Measurements from ENCODE around the gene DPY19L2. TPM values are rescaled to one million over a fixed set of nuclear protein-coding genes. Genes with fewer than 3 reads are reported as not detected.
"Not testable (repeated sequence)": the region's sequence is repeated elsewhere in the genome, so short reads cannot be mapped to it uniquely, and the experiment has no call there.

Gene DPY19L2
- total RNA-seq, 1 experiment from 2014 or later = 3.3 TPM

DNA sequence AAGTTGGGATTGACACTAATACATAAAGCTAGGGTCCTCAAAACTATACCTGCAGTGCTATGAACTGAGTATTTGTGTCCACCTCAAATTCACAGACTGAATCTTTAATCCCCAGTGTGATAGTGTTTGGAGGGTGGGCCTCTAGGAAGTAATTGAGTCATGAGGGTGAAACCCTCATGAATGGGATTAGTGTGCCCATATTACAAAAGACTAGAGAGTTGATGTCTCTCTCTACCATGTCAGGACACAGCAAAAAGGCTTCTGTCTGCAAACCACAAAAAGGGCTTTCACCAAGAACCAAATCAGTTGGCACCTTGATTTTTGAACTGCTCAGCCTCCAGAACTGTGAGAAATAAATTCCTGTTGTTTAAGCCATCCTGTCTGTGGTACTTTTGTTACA is 59.0 kb downstream of the DPY19L2 start:
- H3K4me1 Mint-ChIP-seq; CTCF ChIA-PET; H3K36me3 Mint-ChIP-seq; ATAC-seq; POLR2A ChIA-PET; H3K9me3 Mint-ChIP-seq; H3K27ac Mint-ChIP-seq; DNase-seq (ENCODE audit: low spot score); H3K4me3 Mint-ChIP-seq; H3K27me3 Mint-ChIP-seq (ENCODE audit: low read depth): not testable (repeated sequence)

DNA sequence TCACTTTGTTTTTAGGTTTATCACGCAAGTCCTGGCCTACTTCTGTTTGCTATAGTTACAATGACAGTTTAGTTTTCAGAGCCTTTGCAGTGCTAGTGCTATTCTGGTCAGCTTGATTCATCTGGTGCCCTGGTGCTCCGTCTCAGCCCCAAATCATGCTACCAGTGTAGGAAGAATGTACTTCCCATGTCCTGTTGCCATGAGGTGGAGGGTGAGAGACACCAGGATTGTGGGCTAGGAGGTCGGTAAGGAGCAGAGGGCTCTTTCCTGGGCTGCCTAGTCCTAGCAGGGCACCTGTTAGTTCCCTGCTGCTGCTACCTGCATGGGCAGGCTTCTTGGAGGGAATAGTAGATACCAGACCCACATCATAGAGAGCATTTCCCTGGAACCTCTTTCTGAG is 63.3 kb downstream of the DPY19L2 start:
- H3K4me1 Mint-ChIP-seq; POLR2A ChIA-PET; H3K27me3 Mint-ChIP-seq (ENCODE audit: low read depth); DNase-seq (ENCODE audit: low spot score); H3K4me3 Mint-ChIP-seq; CTCF ChIA-PET; H3K36me3 Mint-ChIP-seq; H3K9me3 Mint-ChIP-seq; ATAC-seq; H3K27ac Mint-ChIP-seq: not testable (repeated sequence)

DNA sequence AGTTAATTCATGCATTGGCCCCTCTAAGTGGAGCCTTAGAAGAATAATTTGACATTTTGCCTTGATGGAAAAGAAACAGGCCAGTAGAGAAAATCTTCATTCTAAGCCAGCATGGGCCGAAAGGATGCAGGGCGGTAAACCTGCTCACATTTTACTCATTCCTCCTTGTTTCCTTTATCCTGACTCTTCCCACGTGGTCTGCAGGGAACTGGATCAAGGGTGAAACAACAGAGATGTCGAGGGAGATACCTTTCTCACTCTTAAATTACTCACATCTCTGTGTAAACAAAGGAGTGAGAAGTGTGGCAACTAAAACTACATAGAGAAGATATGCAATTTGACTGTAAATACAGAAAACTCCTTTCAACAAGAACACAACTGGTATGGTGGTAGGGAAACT is 73.5 kb downstream of the DPY19L2 start:
- not testable (repeated sequence) for H3K27me3 Mint-ChIP-seq (ENCODE audit: low read depth); ATAC-seq

DNA sequence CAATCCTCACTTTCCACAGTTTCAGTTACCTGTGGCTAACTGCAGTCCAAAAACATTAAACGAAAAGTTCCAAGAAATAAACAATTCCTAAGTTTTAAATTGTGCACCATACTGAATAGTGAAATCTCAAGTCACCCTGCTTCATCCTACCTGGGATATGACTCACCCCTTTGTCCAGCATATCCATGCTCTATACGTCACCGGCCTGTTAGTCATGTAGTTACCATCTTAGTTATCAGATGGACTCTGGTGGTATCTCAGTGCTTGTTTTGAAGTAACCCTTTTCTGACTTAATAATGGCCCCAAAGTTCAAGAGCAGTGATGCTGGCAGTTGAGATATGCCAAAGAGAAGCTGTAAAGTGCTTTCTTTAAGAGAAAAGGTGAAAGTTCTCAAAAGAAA is 83.9 kb downstream of the DPY19L2 start:
- H3K36me3 Mint-ChIP-seq; CTCF ChIA-PET; H3K9me3 Mint-ChIP-seq; H3K4me3 Mint-ChIP-seq; H3K27ac Mint-ChIP-seq; H3K4me1 Mint-ChIP-seq; ATAC-seq; H3K27me3 Mint-ChIP-seq (ENCODE audit: low read depth); DNase-seq (ENCODE audit: low spot score); POLR2A ChIA-PET: not testable (repeated sequence)

More for the DNA sequence above, 73.5 kb downstream of the DPY19L2 start:
- H3K9me3 Mint-ChIP-seq; CTCF ChIA-PET; H3K4me3 Mint-ChIP-seq; H3K36me3 Mint-ChIP-seq; H3K4me1 Mint-ChIP-seq; DNase-seq (ENCODE audit: low spot score); POLR2A ChIA-PET: not testable (repeated sequence)
- H3K27ac Mint-ChIP-seq = peak overlapping the region; percentile 4; the same call in 1 of the 2 replicates

DNA sequence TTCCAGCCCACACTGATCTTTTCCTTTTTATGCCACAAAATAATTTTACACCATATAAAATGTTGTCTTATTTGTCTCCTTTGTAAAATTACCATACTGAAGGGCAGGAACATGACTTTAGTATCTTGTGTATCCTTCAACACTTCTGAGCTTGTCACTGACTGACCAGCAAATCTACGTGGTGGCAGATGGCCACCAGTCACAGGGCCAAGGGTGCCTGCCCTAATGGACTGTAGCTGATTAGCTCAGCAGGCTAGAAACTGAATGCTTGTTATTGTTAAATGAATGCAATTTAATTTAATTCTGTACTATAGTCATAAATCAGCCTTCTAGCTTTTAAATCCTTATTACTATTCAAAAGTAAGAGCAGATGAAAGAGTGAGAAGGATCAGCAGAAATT is 85.0 kb downstream of the DPY19L2 start:
- ATAC-seq; CTCF ChIA-PET; H3K4me1 Mint-ChIP-seq; H3K27me3 Mint-ChIP-seq (ENCODE audit: low read depth); H3K9me3 Mint-ChIP-seq; H3K36me3 Mint-ChIP-seq; H3K27ac Mint-ChIP-seq; H3K4me3 Mint-ChIP-seq; POLR2A ChIA-PET; DNase-seq (ENCODE audit: low spot score): not testable (repeated sequence)

DNA sequence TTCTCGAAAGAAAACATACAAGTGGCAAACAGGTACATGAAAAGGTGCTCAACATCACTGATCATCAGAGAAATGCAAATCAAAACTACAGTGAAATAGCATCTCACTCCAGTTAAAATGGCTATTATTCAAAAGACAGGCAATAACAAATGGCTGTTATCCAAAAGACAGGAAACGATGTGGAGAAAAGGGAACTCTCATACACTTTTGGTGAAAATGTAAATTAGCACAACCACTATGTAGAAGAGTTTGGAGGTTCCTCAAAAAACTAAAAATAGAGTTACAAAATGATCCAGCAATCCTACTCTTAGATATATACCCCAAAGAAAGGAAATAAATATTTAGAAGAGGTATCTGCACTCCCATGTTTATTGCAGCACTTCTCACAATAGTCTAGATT is 90.7 kb downstream of the DPY19L2 start:
- H3K9me3 Mint-ChIP-seq; H3K36me3 Mint-ChIP-seq; ATAC-seq; DNase-seq (ENCODE audit: low spot score); H3K27me3 Mint-ChIP-seq (ENCODE audit: low read depth); H3K4me3 Mint-ChIP-seq; CTCF ChIA-PET; H3K4me1 Mint-ChIP-seq; POLR2A ChIA-PET; H3K27ac Mint-ChIP-seq: not testable (repeated sequence)

DNA sequence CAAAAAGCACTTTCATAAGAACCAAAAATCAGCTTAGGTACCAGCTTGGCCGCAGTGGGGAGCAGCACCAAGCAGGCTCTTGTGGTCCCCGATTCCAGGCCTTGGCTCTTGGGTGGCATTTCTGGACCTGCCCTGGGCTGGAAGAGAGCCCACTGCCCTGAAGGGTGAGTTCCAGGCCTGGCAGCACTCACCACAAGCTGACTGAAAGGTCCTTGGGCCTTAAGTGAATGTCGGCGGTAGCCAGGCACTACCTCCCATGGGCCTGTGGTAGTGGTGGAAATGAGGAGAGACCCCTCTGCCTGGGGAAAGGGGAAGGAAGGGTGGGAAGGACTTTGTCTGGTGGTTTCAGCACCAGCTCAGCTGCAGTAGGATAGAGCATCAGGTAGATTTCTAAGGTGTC is 96.3 kb downstream of the DPY19L2 start:
- H3K9me3 Mint-ChIP-seq; ATAC-seq; DNase-seq (ENCODE audit: low spot score); CTCF ChIA-PET; H3K36me3 Mint-ChIP-seq; H3K4me3 Mint-ChIP-seq; H3K27ac Mint-ChIP-seq; POLR2A ChIA-PET; H3K4me1 Mint-ChIP-seq; H3K27me3 Mint-ChIP-seq (ENCODE audit: low read depth): not testable (repeated sequence)

DNA sequence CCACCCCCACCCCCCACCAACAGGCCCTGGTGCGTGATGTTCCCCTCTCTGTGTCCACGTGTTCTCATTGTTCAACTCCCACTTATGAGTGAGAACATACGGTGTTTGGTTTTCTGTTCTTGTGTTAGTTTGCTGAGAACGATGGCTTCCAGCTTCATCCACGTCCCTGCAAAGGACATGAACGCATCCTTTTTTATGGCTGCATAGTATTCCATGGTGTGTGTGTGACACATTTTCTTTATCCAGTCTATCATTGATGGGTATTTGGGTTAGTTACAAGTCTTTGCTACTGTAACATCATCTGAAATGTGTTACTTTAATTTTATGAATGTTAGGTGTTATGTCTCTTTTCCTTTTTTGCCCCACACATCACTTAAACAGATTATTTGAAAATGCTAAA is 109.8 kb downstream of the DPY19L2 start:
- H3K9me3 Mint-ChIP-seq; CTCF ChIA-PET; H3K4me3 Mint-ChIP-seq; H3K4me1 Mint-ChIP-seq; ATAC-seq; DNase-seq (ENCODE audit: low spot score); H3K36me3 Mint-ChIP-seq; POLR2A ChIA-PET; H3K27me3 Mint-ChIP-seq (ENCODE audit: low read depth); H3K27ac Mint-ChIP-seq: not testable (repeated sequence)

DNA sequence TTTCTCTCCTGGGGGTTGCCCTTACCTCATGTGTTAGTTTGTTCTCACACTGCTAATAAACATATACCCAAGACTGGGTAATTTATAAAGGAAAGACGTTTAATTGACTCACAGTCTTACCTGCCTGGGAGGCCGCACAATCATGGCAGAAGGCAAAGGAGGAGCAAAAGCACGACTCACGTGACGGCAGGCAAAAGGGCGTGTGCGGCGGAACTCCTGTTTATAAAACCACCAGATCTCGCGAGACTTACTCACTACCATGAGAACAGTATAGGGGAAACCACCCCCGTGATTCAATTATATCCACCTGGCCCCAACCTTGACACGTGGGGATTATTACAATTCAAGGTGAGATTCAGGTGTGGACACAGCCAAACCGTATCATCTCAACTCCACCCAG is 116.9 kb downstream of the DPY19L2 start:
- H3K27me3 Mint-ChIP-seq (ENCODE audit: low read depth); H3K4me1 Mint-ChIP-seq; H3K4me3 Mint-ChIP-seq; POLR2A ChIA-PET; H3K9me3 Mint-ChIP-seq; DNase-seq (ENCODE audit: low spot score); CTCF ChIA-PET; ATAC-seq; H3K36me3 Mint-ChIP-seq; H3K27ac Mint-ChIP-seq: not testable (repeated sequence)

DNA sequence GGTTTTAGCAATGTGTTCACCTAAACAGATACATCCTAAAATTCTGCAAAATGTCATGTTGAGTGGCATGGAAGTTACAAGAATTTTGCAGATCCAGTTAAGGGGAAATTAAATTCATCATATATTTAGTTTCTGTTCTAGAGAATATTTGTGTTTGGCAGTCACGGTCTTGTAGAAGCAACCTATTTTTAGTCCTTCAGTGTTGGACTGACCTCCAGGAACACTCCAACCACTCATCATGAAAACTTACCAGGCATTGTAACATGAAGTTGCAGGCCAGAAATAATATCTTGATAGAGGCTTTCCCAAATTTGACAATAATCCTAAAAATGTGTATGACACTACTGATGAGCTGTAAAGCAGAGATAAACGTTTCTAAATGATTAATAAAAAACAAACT is 119.3 kb downstream of the DPY19L2 start:
- DNase-seq (ENCODE audit: low spot score); H3K36me3 Mint-ChIP-seq; H3K4me3 Mint-ChIP-seq; H3K4me1 Mint-ChIP-seq; POLR2A ChIA-PET; ATAC-seq; CTCF ChIA-PET; H3K27ac Mint-ChIP-seq; H3K9me3 Mint-ChIP-seq; H3K27me3 Mint-ChIP-seq (ENCODE audit: low read depth): not testable (repeated sequence)

DNA sequence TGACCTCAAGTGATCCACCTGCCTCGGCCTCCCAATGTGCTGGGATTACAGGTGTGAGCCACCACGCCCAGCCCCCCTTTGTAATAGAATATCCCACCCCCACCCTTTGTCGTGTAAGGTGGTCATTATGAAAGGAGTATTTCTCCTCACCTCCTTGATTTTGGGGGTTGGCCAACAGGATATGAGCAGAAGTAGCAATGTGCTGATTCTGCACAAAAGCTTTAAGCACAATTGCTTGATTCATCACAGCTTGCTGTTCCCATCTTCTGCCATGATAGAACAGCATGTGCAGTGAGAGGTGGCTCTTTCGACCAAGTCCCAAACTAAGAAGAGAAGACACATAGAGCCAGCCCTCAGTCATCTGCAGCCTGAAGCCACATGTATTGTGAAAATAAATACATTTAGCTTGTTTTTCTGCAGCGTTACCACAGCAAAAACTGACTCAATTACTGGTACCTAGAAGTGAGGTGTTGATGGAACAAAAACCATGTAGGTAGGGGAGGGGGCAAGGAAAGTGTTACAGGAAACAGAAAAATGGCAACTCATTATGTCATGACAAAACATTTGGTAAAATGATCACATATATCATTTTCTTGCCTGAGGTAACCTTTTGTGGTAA is 122.9 kb downstream of the DPY19L2 start:
- POLR2A ChIA-PET; CTCF ChIA-PET; H3K9me3 Mint-ChIP-seq; H3K4me3 Mint-ChIP-seq; DNase-seq (ENCODE audit: low spot score); H3K36me3 Mint-ChIP-seq; H3K27ac Mint-ChIP-seq; H3K27me3 Mint-ChIP-seq (ENCODE audit: low read depth); H3K4me1 Mint-ChIP-seq; ATAC-seq: not testable (repeated sequence)

DNA sequence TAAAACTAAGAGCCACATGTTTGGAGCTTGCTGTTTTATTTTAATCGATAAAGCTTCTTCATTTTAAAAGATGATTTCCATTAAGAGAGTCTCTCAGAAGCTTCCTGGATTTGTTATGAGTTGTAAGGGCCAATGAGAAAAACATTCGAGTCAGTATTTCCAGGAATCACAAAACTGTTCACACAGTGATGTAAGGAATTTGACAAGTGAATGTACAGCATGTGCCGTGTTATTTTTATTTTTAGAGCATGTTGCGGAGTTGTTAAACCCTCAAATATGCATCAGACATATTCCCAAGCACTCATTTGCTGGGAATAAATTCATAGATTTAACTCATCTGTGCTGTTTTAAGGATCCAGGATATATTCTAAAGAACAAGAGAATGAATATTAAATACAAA is 129.6 kb downstream of the DPY19L2 start:
- H3K36me3 Mint-ChIP-seq; DNase-seq (ENCODE audit: low spot score); POLR2A ChIA-PET; H3K27ac Mint-ChIP-seq; H3K4me1 Mint-ChIP-seq; ATAC-seq; H3K27me3 Mint-ChIP-seq (ENCODE audit: low read depth); CTCF ChIA-PET; H3K4me3 Mint-ChIP-seq; H3K9me3 Mint-ChIP-seq: not testable (repeated sequence)

DNA sequence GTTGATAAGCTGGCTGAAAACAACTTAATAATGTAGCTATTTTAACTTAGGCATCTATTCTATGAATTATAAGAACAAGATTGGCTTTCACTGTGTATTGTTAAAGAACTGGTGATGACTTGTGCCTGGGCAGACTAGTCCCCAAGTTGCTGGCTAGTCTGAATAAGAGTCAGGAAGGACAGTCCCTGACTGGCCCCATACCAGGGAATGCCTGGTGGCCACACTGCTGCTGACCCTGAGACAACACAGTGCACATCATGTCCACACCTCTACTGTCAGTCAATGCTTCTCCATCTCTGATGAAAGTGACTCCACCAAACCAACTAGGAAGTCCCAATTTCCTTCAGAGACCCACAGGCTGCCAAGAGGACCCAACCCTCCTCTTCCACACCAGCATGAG is 130.5 kb downstream of the DPY19L2 start:
- H3K4me3 Mint-ChIP-seq; H3K27me3 Mint-ChIP-seq (ENCODE audit: low read depth); H3K9me3 Mint-ChIP-seq; H3K4me1 Mint-ChIP-seq; H3K36me3 Mint-ChIP-seq; H3K27ac Mint-ChIP-seq; POLR2A ChIA-PET; ATAC-seq; CTCF ChIA-PET; DNase-seq (ENCODE audit: low spot score): not testable (repeated sequence)

Data from WTC11 (cell line).